Lung (tissue), 12 donors: ENCODE results near the gene GABRR2. TPM values are rescaled to one million over a fixed set of nuclear protein-coding genes. Genes with fewer than 3 reads are reported as not detected.

Experiments used
- ATAC-seq: fragments of 200-7000 bp; cut with Tn5 transposase; one replicate; pipeline ENCODE4 v1.9.1; 2020; ENCODE audit warnings: moderate number of reproducible peaks; ENCODE audit not compliant: insufficient read depth, low FRiP score
- DNase-seq, 3 donors: peaks; one replicate each; pipeline ENCODE4 v3.0.0-alpha.2; 2013 to 2017
- H3K27ac ChIP-seq, 2 donors: one replicate each; pipeline ENCODE4 v1.5.1; 2013; ENCODE audit warnings: mild to moderate bottlenecking in 2 of 2, moderate library complexity in 2 of 2, control low read depth in 1 of 2, inconsistent platforms in 1 of 2, low read depth in 1 of 2, low read length in 1 of 2
- H3K27me3 ChIP-seq, 3 donors: one replicate each; pipeline ENCODE4 v1.5.1; 2013; ENCODE audit warnings: low read length in 2 of 3; ENCODE audit not compliant: control insufficient read depth in 3 of 3, insufficient read depth in 3 of 3
- H3K36me3 ChIP-seq, 4 donors: one replicate each; pipeline ENCODE4 v1.5.1; 2013; ENCODE audit warnings: low read length in 4 of 4, mild to moderate bottlenecking in 1 of 4, moderate library complexity in 1 of 4; ENCODE audit not compliant: control insufficient read depth in 4 of 4, insufficient read depth in 4 of 4
- H3K4me1 ChIP-seq, 5 donors: one replicate each; pipeline ENCODE4 v1.5.1; 2013; ENCODE audit warnings: low read length in 5 of 5, mild to moderate bottlenecking in 2 of 5, moderate library complexity in 1 of 5; ENCODE audit not compliant: control insufficient read depth in 5 of 5, insufficient read depth in 5 of 5
- H3K4me3 ChIP-seq: one replicate; pipeline ENCODE4 v1.5.1; 2013; ENCODE audit warnings: mild to moderate bottlenecking, control low read depth, moderate library complexity
- H3K9ac ChIP-seq, 2 donors: one replicate each; pipeline ENCODE4 v1.5.1; 2013; ENCODE audit warnings: low read length in 2 of 2, control low read depth in 1 of 2; ENCODE audit not compliant: insufficient read depth in 1 of 2
- H3K9me3 ChIP-seq, 4 donors: one replicate each; pipeline ENCODE4 v1.5.1; 2013; ENCODE audit warnings: low read length in 3 of 4, mild to moderate bottlenecking in 1 of 4, moderate library complexity in 1 of 4; ENCODE audit not compliant: control insufficient read depth in 4 of 4, insufficient read depth in 3 of 4
- CTCF ChIP-seq: IDR thresholded peaks from 2 replicates; pipeline ENCODE4 v1.5.1; 2012; ENCODE audit warnings: mild to moderate bottlenecking; ENCODE audit errors: control extremely low read depth, extremely low read depth
- WGBS, 2 donors: extraction: QIAGEN DNeasy Blood & Tissue Kit; methylation state at CpG; one replicate each; pipeline ENCODE4 v1.1.7; 2013; 5-methylcytosine and 5-hydroxymethylcytosine counted together
- polyA plus RNA-seq, 2 donors: library from polyadenylated mRNA; stranded (reverse); fragments of 200-250 nt; gene quantifications; one replicate each; pipeline ENCODE4 v1.2.1, GENCODE V29; 2013
- total RNA-seq, 2 donors: library from RNA; depleted of rRNA in 1 of 2; stranded (reverse); fragments of >200 nt in 1 of 2; gene quantifications; one replicate each; pipeline ENCODE4 v1.2.1, GENCODE V29; 2014 to 2021
- donor health status: control.
- donor health status: control.
- donor health status: Bipolar disorder and iron deficiency.
- donor health status: healthy.
- donor health status: DM: yes; HTN: yes; CAD: no.

Gene GABRR2
- total and polyA plus RNA-seq, 4 donors = 0.33 to 1.5 (median 1.4) TPM

- WGBS, 2 donors = 77 to 87% methylated on average over 6 of the region's 6 CpGs
- no peak overlapping the region for H3K27ac ChIP-seq
- H3K27me3 ChIP-seq = no peaks in the 10 kb centered on the region
- no peak overlapping the region for H3K4me3 ChIP-seq
- no peaks in the 10 kb centered on the region for H3K36me3 ChIP-seq
- H3K9ac ChIP-seq = no peak overlapping the region
- H3K4me1 ChIP-seq = peaks cover 0 to 1% (median 0%) of the 10 kb centered on the region in 5 donors
- DNase-seq (no peak), ATAC-seq (no peak)
- H3K9me3 ChIP-seq = no peaks in the 10 kb centered on the region
- TF ChIP-seq CTCF = no peak
Observed at GRCh38 chr6:89286516-89286915, 28.6 kb downstream of the GABRR2 start.

GRCh38 chr6:89284963-89285735 lies 29.9 kb downstream of the GABRR2 start:
- Histone ChIP-seq H3K4me1 (no peaks in the 10 kb centered on the region), H3K9ac (no peak overlapping the region), H3K36me3 (no peaks in the 10 kb centered on the region), H3K9me3 (no peaks in the 10 kb centered on the region), H3K27ac (no peak overlapping the region), H3K4me3 (no peak overlapping the region), H3K27me3 (no peaks in the 10 kb centered on the region)
- WGBS, 2 donors = 88 to 92% methylated on average over 15 of the region's 15 CpGs
- ATAC-seq (no peak), DNase-seq (no peak)
- TF ChIP-seq CTCF = no peak

- no peak overlapping the region for H3K4me3 ChIP-seq
- H3K9me3 ChIP-seq = no peaks in the 10 kb centered on the region
- no peak overlapping the region for H3K27ac ChIP-seq
- H3K27me3 ChIP-seq = no peaks in the 10 kb centered on the region
- no peaks in the 10 kb centered on the region for H3K36me3 ChIP-seq
- WGBS, 2 donors = 87 to 93% methylated on average over 3 of the region's 3 CpGs
- TF ChIP-seq CTCF = no peak
- no peak overlapping the region for H3K9ac ChIP-seq
- DNase-seq (no peak), ATAC-seq (no peak)
- H3K4me1 ChIP-seq = no peaks in the 10 kb centered on the region
Observed at GRCh38 chr6:89284081-89284480, 31.0 kb downstream of the GABRR2 start.
